ENCODE measurements around the gene OR51B2.

Gene OR51B2

DNA sequence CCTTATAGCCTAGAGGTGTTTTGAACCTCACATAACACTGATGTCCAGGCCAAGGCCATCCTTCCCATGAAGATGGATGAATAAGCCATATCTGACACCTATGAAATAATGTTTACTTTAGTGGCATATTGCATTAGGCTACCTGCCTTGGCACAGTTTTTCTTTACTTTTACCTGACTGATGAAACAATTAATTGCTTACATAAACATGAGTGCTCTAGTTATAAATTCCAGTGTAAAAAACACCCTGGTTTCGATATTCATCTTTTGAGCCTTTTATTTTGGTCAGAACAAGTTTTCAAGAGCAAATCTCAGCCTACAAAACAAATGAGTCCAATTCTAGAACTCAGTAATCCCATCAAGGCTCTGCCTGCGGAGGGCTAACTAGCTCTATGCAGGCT, 47.4 kb downstream of the OR51B2 start:
- ChIA-PET CTCF (interaction anchor here (1.0 kb wide), 2 partner anchors 72 to 94 kb away, joined by 3 read pairs; no protein-coding TSS in a partner anchor), POLR2A (no interaction called here)
- DNase-seq (ENCODE audit: low read depth, low spot score) = no peak
- no peak overlapping the region for H3K4me3 ChIP-seq (ENCODE audit: low read depth, low read length)
- TF ChIP-seq, protein P1, sequence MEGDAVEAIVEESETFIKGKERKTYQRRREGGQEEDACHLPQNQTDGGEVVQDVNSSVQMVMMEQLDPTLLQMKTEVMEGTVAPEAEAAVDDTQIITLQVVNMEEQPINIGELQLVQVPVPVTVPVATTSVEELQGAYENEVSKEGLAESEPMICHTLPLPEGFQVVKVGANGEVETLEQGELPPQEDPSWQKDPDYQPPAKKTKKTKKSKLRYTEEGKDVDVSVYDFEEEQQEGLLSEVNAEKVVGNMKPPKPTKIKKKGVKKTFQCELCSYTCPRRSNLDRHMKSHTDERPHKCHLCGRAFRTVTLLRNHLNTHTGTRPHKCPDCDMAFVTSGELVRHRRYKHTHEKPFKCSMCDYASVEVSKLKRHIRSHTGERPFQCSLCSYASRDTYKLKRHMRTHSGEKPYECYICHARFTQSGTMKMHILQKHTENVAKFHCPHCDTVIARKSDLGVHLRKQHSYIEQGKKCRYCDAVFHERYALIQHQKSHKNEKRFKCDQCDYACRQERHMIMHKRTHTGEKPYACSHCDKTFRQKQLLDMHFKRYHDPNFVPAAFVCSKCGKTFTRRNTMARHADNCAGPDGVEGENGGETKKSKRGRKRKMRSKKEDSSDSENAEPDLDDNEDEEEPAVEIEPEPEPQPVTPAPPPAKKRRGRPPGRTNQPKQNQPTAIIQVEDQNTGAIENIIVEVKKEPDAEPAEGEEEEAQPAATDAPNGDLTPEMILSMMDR (IDR thresholded peaks at IDR 0.05; ENCODE audit: insufficient read depth, low read length, missing control alignments) = no peak

DNA sequence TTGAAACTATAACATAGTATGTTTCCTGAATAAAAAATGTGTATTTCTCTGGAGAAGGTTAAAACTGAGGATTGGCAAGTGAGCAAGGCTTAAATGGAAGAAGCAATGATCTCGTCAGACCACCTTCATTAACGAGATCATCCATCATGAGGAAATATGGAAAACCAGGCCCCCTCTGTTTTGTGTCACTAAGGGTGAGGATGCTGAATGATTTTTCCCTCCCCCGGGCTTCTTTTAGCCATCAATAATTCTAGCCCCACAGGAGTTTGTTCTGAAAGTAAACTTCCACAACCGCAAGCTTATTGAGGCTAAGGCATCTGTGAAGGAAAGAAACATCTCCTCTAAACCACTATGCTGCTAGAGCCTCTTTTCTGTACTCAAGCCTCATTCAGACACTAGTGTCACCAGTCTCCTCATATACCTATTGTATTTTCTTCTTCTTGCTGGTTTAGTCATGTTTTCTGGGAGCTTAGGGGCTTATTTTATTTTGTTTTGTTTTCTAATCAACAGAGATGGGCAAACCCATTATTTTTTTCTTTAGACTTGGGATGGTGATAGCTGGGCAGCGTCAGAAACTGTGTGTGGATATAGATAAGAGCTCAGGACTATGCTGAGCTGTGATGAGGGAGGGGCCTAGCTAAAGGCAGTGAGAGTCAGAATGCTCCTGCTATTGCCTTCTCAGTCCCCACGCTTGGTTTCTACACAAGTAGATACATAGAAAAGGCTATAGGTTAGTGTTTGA, 48.6 kb downstream of the OR51B2 start:
- ChIA-PET CTCF (interaction anchor here (0.6 to 1.0 kb wide), 4 partner anchors 71 to 384 kb away, joined by 3 read pairs; no protein-coding TSS in a partner anchor), POLR2A (no interaction called here)
- TF ChIP-seq, protein P1 (IDR thresholded peaks at IDR 0.05; ENCODE audit: insufficient read depth, low read length, missing control alignments) = no peak
- DNase-seq (ENCODE audit: low read depth, low spot score) = no peak
- no peak overlapping the region for H3K4me3 ChIP-seq (ENCODE audit: low read depth, low read length)

DNA sequence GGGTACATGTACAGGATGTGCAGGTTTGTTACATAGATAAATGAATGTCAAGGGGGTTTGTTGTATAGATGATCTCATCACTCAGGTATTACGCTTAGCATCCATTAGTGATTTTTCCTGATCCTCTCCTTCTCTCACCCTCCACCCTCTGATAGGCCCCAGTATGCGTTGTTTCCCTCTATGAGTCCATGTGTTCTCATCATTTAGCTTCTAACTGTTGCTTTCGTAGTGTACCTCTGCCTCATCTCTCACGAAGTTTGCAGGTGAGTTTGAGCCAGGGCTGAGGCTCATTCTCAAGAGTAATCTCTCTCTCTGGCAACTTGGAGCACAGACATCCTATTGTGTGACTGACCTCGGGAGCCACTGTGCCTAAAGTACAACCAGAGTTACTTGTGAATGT, 49.7 kb downstream of the OR51B2 start:
- ChIA-PET CTCF (no interaction called here), POLR2A (no interaction called here)
- no peak overlapping the region for H3K4me3 ChIP-seq (ENCODE audit: low read depth, low read length)
- DNase-seq (ENCODE audit: low read depth, low spot score) = no peak
- TF ChIP-seq, protein P1 (IDR thresholded peaks at IDR 0.05; ENCODE audit: insufficient read depth, low read length, missing control alignments) = no peak
